ENCODE measurements around the gene FCRLA.

DNA sequence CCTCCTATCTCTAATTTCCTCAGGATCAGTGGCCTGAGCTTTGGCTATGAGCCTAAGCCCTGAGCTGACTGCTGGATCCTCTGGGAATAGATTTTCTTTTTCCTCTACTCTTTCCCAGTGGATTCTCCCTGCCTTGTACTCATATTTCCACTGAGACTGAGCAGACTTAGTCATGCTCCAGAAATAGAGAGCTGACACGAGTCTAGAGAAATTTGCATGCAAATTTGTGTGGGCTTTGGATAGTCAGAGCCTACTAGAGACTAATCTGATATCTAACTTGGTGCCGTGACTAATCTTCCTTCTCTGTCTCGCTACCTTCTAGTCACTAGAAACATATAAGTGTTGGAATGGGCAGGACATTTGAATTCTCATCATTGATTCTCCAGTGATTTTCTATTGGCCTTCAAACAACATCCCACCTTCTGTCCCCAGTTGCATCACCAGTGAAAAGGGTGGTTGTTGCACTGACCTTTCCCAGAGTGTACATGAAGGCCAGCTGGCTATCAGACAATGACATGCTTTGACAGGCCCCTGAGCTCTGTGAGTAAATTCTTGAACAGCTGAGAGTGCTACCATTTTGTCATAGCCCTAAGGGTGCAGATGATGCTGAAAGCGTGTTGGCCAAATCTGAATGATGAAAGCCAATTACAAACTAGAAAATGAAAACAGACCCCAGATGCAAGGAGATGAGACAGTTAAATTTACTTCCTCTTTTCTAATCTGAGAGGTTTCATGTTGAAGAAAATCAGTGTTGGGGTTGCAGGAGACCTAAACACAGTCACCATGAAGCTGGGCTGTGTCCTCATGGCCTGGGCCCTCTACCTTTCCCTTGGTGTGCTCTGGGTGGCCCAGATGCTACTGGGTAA, at the start of gene FCRLA:
- TF ChIP-seq POLR2AphosphoS5 (IDR thresholded peaks at IDR 0.05; ENCODE audit: low read depth, low read length) = no peak
- TF ChIP-seq SIN3A (IDR thresholded peaks at IDR 0.05; ENCODE audit: borderline replicate concordance, low read depth, low read length) = no peak
- TF ChIP-seq, protein P1, sequence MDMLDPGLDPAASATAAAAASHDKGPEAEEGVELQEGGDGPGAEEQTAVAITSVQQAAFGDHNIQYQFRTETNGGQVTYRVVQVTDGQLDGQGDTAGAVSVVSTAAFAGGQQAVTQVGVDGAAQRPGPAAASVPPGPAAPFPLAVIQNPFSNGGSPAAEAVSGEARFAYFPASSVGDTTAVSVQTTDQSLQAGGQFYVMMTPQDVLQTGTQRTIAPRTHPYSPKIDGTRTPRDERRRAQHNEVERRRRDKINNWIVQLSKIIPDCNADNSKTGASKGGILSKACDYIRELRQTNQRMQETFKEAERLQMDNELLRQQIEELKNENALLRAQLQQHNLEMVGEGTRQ (IDR thresholded peaks at IDR 0.05; ENCODE audit: borderline replicate concordance, low read depth, low read length) = no peak
- TF ChIP-seq, protein P2, sequence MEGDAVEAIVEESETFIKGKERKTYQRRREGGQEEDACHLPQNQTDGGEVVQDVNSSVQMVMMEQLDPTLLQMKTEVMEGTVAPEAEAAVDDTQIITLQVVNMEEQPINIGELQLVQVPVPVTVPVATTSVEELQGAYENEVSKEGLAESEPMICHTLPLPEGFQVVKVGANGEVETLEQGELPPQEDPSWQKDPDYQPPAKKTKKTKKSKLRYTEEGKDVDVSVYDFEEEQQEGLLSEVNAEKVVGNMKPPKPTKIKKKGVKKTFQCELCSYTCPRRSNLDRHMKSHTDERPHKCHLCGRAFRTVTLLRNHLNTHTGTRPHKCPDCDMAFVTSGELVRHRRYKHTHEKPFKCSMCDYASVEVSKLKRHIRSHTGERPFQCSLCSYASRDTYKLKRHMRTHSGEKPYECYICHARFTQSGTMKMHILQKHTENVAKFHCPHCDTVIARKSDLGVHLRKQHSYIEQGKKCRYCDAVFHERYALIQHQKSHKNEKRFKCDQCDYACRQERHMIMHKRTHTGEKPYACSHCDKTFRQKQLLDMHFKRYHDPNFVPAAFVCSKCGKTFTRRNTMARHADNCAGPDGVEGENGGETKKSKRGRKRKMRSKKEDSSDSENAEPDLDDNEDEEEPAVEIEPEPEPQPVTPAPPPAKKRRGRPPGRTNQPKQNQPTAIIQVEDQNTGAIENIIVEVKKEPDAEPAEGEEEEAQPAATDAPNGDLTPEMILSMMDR (IDR thresholded peaks at IDR 0.05) = no peak

All from SK-N-SH (cell line).